Right cardiac atrium (tissue), 5 donors: ENCODE data around the gene SIT1. TPM values are rescaled to one million over a fixed set of nuclear protein-coding genes. Genes with fewer than 3 reads are reported as not detected.

Experiments used
- ATAC-seq, 2 donors: fragments of 200-7000 bp; cut with Tn5 transposase; one replicate each; pipeline versions ENCODE4 v1.8.0 to v1.9.1; 2020; ENCODE audit warnings: moderate library complexity in 2 of 2, mild to moderate bottlenecking in 1 of 2
- DNase-seq, 3 donors: peaks; one replicate each; pipeline ENCODE4 v3.0.0-alpha.2; 2020
- H3K27ac ChIP-seq: one replicate; pipeline ENCODE4 v1.5.1; 2013; ENCODE audit warnings: mild to moderate bottlenecking, low read length, control low read depth, moderate library complexity
- H3K27me3 ChIP-seq: one replicate; pipeline ENCODE4 v1.6.1; 2013; ENCODE audit not compliant: control insufficient read depth, insufficient read depth
- H3K4me1 ChIP-seq: one replicate; pipeline ENCODE4 v1.6.1; 2013; ENCODE audit warnings: low read length; ENCODE audit not compliant: control insufficient read depth, insufficient read depth
- H3K4me3 ChIP-seq: one replicate; pipeline ENCODE4 v1.5.1; 2013; ENCODE audit warnings: low read length, control low read depth
- H3K9me3 ChIP-seq: one replicate; pipeline ENCODE4 v1.6.1; 2013; ENCODE audit warnings: low read length; ENCODE audit not compliant: control insufficient read depth
- WGBS: extraction: QIAGEN DNeasy Blood & Tissue Kit; methylation state at CpG from one replicate; pipeline ENCODE4 v1.1.7; 2013; 5-methylcytosine and 5-hydroxymethylcytosine counted together
- intact Hi-C, 4 donors: fragments of 100-400 bp; cut with DNase I; formaldehyde crosslinking; loops; one replicate each; pipeline versions ENCODE4 v1.11.0 to v1.14.0; 2022 to 2023
- polyA plus RNA-seq: library from polyadenylated mRNA; stranded (reverse); fragments of 200-250 nt; gene quantifications from one replicate; pipeline ENCODE4 v1.2.3, GENCODE V29; 2013
- total RNA-seq, 4 donors: library from RNA; stranded (reverse); fragmentation: NEBNext Ultra II Directional; extraction: Animal tissue kit (Norgen Biotek cat#: 25700); gene quantifications; one replicate each; pipeline ENCODE4 v1.2.1, GENCODE V29; 2021
- donor health status: healthy with polysubstance abuse.
- donor health status: DM: no; HTN: yes; CAD: no.
- donor health status: DM: no; HTN: no; CAD: no.
- donor health status: DM: no; HTN: yes; CAD: no; lungs with severe emphysema.
- donor health status: DM: yes; HTN: yes; CAD: no.

SIT1 gene
- total and polyA plus RNA-seq, 5 donors, result 0.14 to 1.5 (median 0.26) TPM; not detected in 2

- H3K27ac ChIP-seq, result no peak overlapping the region
- intact Hi-C loops, result no loop called here
- H3K27me3 ChIP-seq, result no peaks in the 10 kb centered on the region
- no peaks in the 10 kb centered on the region for H3K9me3 ChIP-seq
- H3K4me1 ChIP-seq, result no peaks in the 10 kb centered on the region
- no peak overlapping the region for H3K4me3 ChIP-seq
- DNase-seq, result no peak
- 75% methylated on average over 9 of the region's 9 CpGs for WGBS
- ATAC-seq, result no peak
These were observed 14.4 kb downstream of the SIT1 start for GRCh38 chr9:35636135-35636876.

GRCh38 chr9:35635730-35636129 lies 15.0 kb downstream of the SIT1 start:
- DNase-seq, result no peak
- Histone ChIP-seq H3K4me1 (no peaks in the 10 kb centered on the region), H3K27me3 (no peaks in the 10 kb centered on the region), H3K27ac (no peak overlapping the region), H3K9me3 (no peaks in the 10 kb centered on the region), H3K4me3 (no peak overlapping the region)
- no peak for ATAC-seq
- intact Hi-C loops, result no loop called here

- DNase-seq (no peak), ATAC-seq (no peak)
- no peaks in the 10 kb centered on the region for H3K9me3 ChIP-seq
- H3K27ac ChIP-seq, result no peak overlapping the region
- no peaks in the 10 kb centered on the region for H3K4me1 ChIP-seq
- H3K27me3 ChIP-seq, result no peaks in the 10 kb centered on the region
- H3K4me3 ChIP-seq, result no peak overlapping the region
- intact Hi-C loops, result no loop called here
- WGBS, result 82% methylated on average over 5 of the region's 5 CpGs
These were observed 21.1 kb downstream of the SIT1 start for GRCh38 chr9:35629597-35629996.

GRCh38 chr9:35628389-35628991 lies 22.2 kb downstream of the SIT1 start:
- no peak for DNase-seq
- intact Hi-C loops, result no loop called here
- ATAC-seq, result no peak
- 91% methylated on average over 6 of the region's 6 CpGs for WGBS
- H3K4me1 ChIP-seq, result no peaks in the 10 kb centered on the region
- no peak overlapping the region for H3K4me3 ChIP-seq
- H3K27me3 ChIP-seq, result no peaks in the 10 kb centered on the region
- H3K27ac ChIP-seq, result no peak overlapping the region
- H3K9me3 ChIP-seq, result no peaks in the 10 kb centered on the region

GRCh38 chr9:35627575-35627974 lies 23.2 kb downstream of the SIT1 start:
- intact Hi-C loops, result no loop called here
- WGBS, result 95% methylated on average over 2 of the region's 2 CpGs
- DNase-seq, result no peak

GRCh38 chr9:35619800-35620158 lies 31.0 kb downstream of the SIT1 start:
- intact Hi-C loops, result no loop called here
- DNase-seq (no peak), ATAC-seq (no peak)
- 57% methylated on average over 2 of the region's 2 CpGs for WGBS
- Histone ChIP-seq H3K27ac (no peak overlapping the region), H3K9me3 (no peaks in the 10 kb centered on the region), H3K4me3 (no peak overlapping the region), H3K27me3 (no peaks in the 10 kb centered on the region), H3K4me1 (no peaks in the 10 kb centered on the region)

More at GRCh38 chr9:35627575-35627974, 23.2 kb downstream of the SIT1 start:
- Histone ChIP-seq H3K4me1 (no peaks in the 10 kb centered on the region), H3K27ac (no peak overlapping the region), H3K9me3 (no peaks in the 10 kb centered on the region), H3K27me3 (no peaks in the 10 kb centered on the region), H3K4me3 (no peak overlapping the region)
- ATAC-seq, result no peak

- Histone ChIP-seq H3K9me3 (no peaks in the 10 kb centered on the region), H3K27ac (no peak overlapping the region), H3K4me3 (no peak overlapping the region), H3K4me1 (no peaks in the 10 kb centered on the region), H3K27me3 (no peaks in the 10 kb centered on the region)
- peak in 1 of 3 donors; percentile 48 for DNase-seq
- ATAC-seq, result no peak
- intact Hi-C loops, result no loop called here
- WGBS, result 83% methylated on average over 17 of the region's 17 CpGs
These were observed 31.6 kb downstream of the SIT1 start for GRCh38 chr9:35618854-35619799.

GRCh38 chr9:35618325-35618727 lies 32.4 kb downstream of the SIT1 start, which contains the start of gene CD72:
CD72 (minus strand) TSS chr9:35618413; CDS start chr9:35618303, 110 bp downstream.
- H3K27ac ChIP-seq, result no peak within 1 kb of the TSS
- peak in 1 of 2 donors; percentile 4 for ATAC-seq

GRCh38 chr9:35617548-35617947 lies 33.2 kb downstream of the SIT1 start:
- no peak for ATAC-seq
- Histone ChIP-seq H3K9me3 (no peaks in the 10 kb centered on the region), H3K27me3 (no peaks in the 10 kb centered on the region), H3K4me1 (no peaks in the 10 kb centered on the region), H3K4me3 (peak overlapping the region; percentile 47), H3K27ac (no peak overlapping the region)
- no peak for DNase-seq
- WGBS, result 55% methylated on average over 8 of the region's 8 CpGs
- intact Hi-C loops, result no loop called here

More at GRCh38 chr9:35618325-35618727, 32.4 kb downstream of the SIT1 start, which contains the start of gene CD72:
- 74% methylated on average over 7 of the region's 7 CpGs for WGBS
- H3K27me3 ChIP-seq, result no peaks in the 10 kb centered on the region
- no peaks in the 10 kb centered on the region for H3K9me3 ChIP-seq
- DNase-seq, result peak in 1 of 3 donors; percentile 32
- no peaks in the 10 kb centered on the region for H3K4me1 ChIP-seq
- intact Hi-C loops, result no loop called here
- peak within 1 kb of the TSS; percentile 47 for H3K4me3 ChIP-seq

GRCh38 chr9:35616681-35617459 lies 33.9 kb downstream of the SIT1 start:
- no peaks in the 10 kb centered on the region for H3K4me1 ChIP-seq
- WGBS, result 7% methylated on average over 51 of the region's 51 CpGs
- no peaks in the 10 kb centered on the region for H3K9me3 ChIP-seq
- intact Hi-C loops, result no loop called here
- H3K27ac ChIP-seq, result no peak overlapping the region
- ATAC-seq, result peak; percentile 70 to 81
- H3K4me3 ChIP-seq, result peak overlapping the region; percentile 47
- H3K27me3 ChIP-seq, result no peaks in the 10 kb centered on the region
- DNase-seq, result peak; percentile 84 to 92 (median 89)
